GM20000 (cell line): ENCODE results near the gene BRINP3.

Experiments used
- DNase-seq: peaks from one replicate; pipeline ENCODE4 v3.0.0; 2012; ENCODE audit warnings: low spot score
- TF ChIP-seq, protein P1 (sequence below): IDR thresholded peaks from 2 replicates; pipeline ENCODE4 v1.5.1; 2012; ENCODE audit warnings: mild to moderate bottlenecking, control low read depth; ENCODE audit errors: extremely low read depth, missing control alignments

The BRINP3 gene

GRCh38 chr1:190207733-190208132, 269.9 kb downstream of the BRINP3 start:
- DNase-seq: no peak
- TF ChIP-seq, protein P1, sequence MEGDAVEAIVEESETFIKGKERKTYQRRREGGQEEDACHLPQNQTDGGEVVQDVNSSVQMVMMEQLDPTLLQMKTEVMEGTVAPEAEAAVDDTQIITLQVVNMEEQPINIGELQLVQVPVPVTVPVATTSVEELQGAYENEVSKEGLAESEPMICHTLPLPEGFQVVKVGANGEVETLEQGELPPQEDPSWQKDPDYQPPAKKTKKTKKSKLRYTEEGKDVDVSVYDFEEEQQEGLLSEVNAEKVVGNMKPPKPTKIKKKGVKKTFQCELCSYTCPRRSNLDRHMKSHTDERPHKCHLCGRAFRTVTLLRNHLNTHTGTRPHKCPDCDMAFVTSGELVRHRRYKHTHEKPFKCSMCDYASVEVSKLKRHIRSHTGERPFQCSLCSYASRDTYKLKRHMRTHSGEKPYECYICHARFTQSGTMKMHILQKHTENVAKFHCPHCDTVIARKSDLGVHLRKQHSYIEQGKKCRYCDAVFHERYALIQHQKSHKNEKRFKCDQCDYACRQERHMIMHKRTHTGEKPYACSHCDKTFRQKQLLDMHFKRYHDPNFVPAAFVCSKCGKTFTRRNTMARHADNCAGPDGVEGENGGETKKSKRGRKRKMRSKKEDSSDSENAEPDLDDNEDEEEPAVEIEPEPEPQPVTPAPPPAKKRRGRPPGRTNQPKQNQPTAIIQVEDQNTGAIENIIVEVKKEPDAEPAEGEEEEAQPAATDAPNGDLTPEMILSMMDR: no peak

DNA sequence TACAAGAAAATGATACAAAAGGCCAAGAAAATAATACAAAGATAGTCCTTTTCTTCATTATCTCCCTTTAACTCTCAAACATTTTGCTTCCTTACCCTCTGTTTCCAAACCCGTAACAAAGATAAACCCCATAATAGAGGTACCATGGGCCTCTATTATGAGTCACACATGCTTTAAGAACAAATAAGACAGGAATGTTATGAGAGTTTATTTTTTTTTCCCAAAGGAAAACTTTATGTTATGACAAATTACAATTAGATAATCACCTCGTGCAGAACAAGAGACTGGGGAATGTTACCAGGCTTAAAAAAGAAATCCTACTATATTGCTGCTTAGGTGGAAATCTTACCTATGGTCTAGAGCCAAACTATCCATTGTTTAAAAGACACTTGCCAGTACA, 272.0 kb downstream of the BRINP3 start:
- TF ChIP-seq, protein P1: no peak
- DNase-seq: no peak

DNA sequence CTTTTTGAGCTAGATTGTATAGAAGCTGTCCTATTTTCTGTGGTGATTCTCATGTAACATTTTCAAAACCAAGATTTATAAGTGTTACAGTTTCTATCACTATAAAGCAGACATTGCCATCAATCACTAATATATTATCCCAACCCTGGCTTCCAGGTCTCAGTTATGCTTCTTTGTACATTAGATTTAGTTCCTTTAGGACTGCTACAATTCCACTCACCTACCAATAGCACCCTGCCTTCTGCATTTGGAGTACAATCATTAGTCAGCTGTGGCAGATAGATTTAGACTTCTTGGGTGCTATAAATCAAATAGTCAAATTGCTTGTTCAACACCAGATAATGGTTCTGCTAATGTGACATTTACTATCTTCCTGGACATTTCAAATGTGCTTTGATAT, 281.6 kb downstream of the BRINP3 start:
- TF ChIP-seq, protein P1: no peak
- DNase-seq: no peak

- no peak for DNase-seq
- TF ChIP-seq, protein P1: no peak
Observed at GRCh38 chr1:190193508-190194115, 284.1 kb downstream of the BRINP3 start.

GRCh38 chr1:190192627-190193026, 285.0 kb downstream of the BRINP3 start:
- TF ChIP-seq, protein P1: no peak
- DNase-seq: no peak

GRCh38 chr1:190183588-190183987, 294.1 kb downstream of the BRINP3 start:
- no peak for DNase-seq
- TF ChIP-seq, protein P1: no peak

- TF ChIP-seq, protein P1: no peak
- DNase-seq: no peak
Observed at GRCh38 chr1:190179817-190180216, 297.8 kb downstream of the BRINP3 start.
